ENCODE results near the gene ARVCF. TPM values are rescaled to one million over a fixed set of nuclear protein-coding genes. Genes with fewer than 3 reads are reported as not detected.

The ARVCF gene
- 5.6 and 8.2 TPM in 2 replicates for polyA plus RNA-seq (2011; rRNA removed)
- polyA minus RNA-seq (2011; rRNA and poly(A)+ RNA removed) = 6.6 and 12.0 TPM in 2 replicates

- H3K27me3 ChIP-seq (ENCODE audit: control insufficient read depth, insufficient read depth, low read length) = peaks cover 29% of the 10 kb centered on the region
- peaks cover 4% of the 10 kb centered on the region; the same call in 1 of the 2 replicates for H3K9me3 ChIP-seq (ENCODE audit: control insufficient read depth, insufficient read depth, low read length)
- DNase-seq (ENCODE audit: low read depth, low spot score) = peak; percentile 73
- TF ChIP-seq CTCF (IDR thresholded peaks at IDR 0.05; ENCODE audit: low read depth, low read length) = no peak
- H3K27ac ChIP-seq (ENCODE audit: low read depth, low read length) = no peak within 1 kb of the TSS
- ChIA-PET CTCF (no interaction called here), POLR2A (no interaction called here)
- H3K4me3 ChIP-seq (ENCODE audit: low read depth, low read length) = peak within 1 kb of the TSS; percentile 59
Observed at GRCh38 chr22:20016734-20017621, at the start of gene ARVCF. Gene ARVCF (minus strand): TSS chr22:20016823. CDS start chr22:19990794, 26,029 bp downstream.

- Histone ChIP-seq H3K9me3 (ENCODE audit: control insufficient read depth, insufficient read depth, low read length) (no peaks in the 10 kb centered on the region; the same call in 1 of the 2 replicates), H3K4me3 (ENCODE audit: low read depth, low read length) (no peak overlapping the region), H3K27ac (ENCODE audit: low read depth, low read length) (no peak overlapping the region), H3K27me3 (ENCODE audit: control insufficient read depth, insufficient read depth, low read length) (no peaks in the 10 kb centered on the region)
- no peak for DNase-seq (ENCODE audit: low read depth, low spot score)
- POLR2A ChIA-PET = no interaction called here
- no peak for TF ChIP-seq CTCF (IDR thresholded peaks at IDR 0.05; ENCODE audit: low read depth, low read length)
- CTCF ChIA-PET = no interaction called here
Observed at GRCh38 chr22:20065896-20066616, 49.4 kb upstream of the ARVCF start.

- Histone ChIP-seq H3K4me3 (ENCODE audit: low read depth, low read length) (no peak overlapping the region), H3K27ac (ENCODE audit: low read depth, low read length) (no peak overlapping the region), H3K9me3 (ENCODE audit: control insufficient read depth, insufficient read depth, low read length) (no peaks in the 10 kb centered on the region; the same call in 1 of the 2 replicates), H3K27me3 (ENCODE audit: control insufficient read depth, insufficient read depth, low read length) (no peaks in the 10 kb centered on the region)
- ChIA-PET CTCF (no interaction called here), POLR2A (no interaction called here)
- no peak for TF ChIP-seq CTCF (IDR thresholded peaks at IDR 0.05; ENCODE audit: low read depth, low read length)
- DNase-seq (ENCODE audit: low read depth, low spot score) = no peak
Observed at GRCh38 chr22:20064545-20065262, 48.1 kb upstream of the ARVCF start.

- H3K9me3 ChIP-seq (ENCODE audit: control insufficient read depth, insufficient read depth, low read length) = no peaks in the 10 kb centered on the region; the same call in 1 of the 2 replicates
- no peak for DNase-seq (ENCODE audit: low read depth, low spot score)
- H3K27ac ChIP-seq (ENCODE audit: low read depth, low read length) = no peak overlapping the region
- H3K4me3 ChIP-seq (ENCODE audit: low read depth, low read length) = no peak overlapping the region
- CTCF ChIA-PET = no interaction called here
- POLR2A ChIA-PET = no interaction called here
- H3K27me3 ChIP-seq (ENCODE audit: control insufficient read depth, insufficient read depth, low read length) = no peaks in the 10 kb centered on the region
- TF ChIP-seq CTCF (IDR thresholded peaks at IDR 0.05; ENCODE audit: low read depth, low read length) = no peak
Observed at GRCh38 chr22:20064140-20064480, 47.5 kb upstream of the ARVCF start.

Measured in AG04450 (cell line).